Suprapubic skin (tissue), 4 donors: ENCODE measurements around the gene ATPAF1. TPM values are rescaled to one million over a fixed set of nuclear protein-coding genes. Genes with fewer than 3 reads are reported as not detected.
"Not testable (repeated sequence)": the region's sequence is repeated elsewhere in the genome, so short reads cannot be mapped to it uniquely, and the experiment has no call there.

Source experiments
- DNase-seq, 2 donors: peaks; one replicate each; pipeline ENCODE4 v3.0.0-alpha.2; 2019; ENCODE audit warnings: low spot score in 2 of 2
- H3K27ac ChIP-seq: fragments of 200-600 bp; sonication (generic); one replicate; pipeline ENCODE4 v1.5.1; 2019
- H3K27me3 ChIP-seq: fragments of 200-600 bp; sonication (generic); one replicate; pipeline ENCODE4 v1.5.1; 2019
- H3K36me3 ChIP-seq: fragments of 200-600 bp; sonication (generic); one replicate; pipeline ENCODE4 v1.5.1; 2019
- H3K4me1 ChIP-seq: fragments of 200-600 bp; sonication (generic); one replicate; pipeline ENCODE4 v1.5.1; 2019
- H3K4me3 ChIP-seq: fragments of 200-600 bp; sonication (generic); one replicate; pipeline ENCODE4 v1.5.1; 2019; ENCODE audit warnings: mild to moderate bottlenecking
- H3K9me3 ChIP-seq: fragments of 200-600 bp; sonication (generic); one replicate; pipeline ENCODE4 v1.5.1; 2019
- CTCF ChIP-seq, 2 donors: fragments of 200-600 bp in 1 of 2; fragments of 450-650 bp in 1 of 2; sonication (generic) in 1 of 2; IDR thresholded peaks; one replicate each; pipeline ENCODE4 v1.5.1; 2016 to 2019; ENCODE audit warnings: antibody characterized with exemption in 2 of 2, mild to moderate bottlenecking in 1 of 2, moderate library complexity in 1 of 2
- EP300 ChIP-seq: sonication (generic); formaldehyde crosslinking; IDR thresholded peaks from one replicate; pipeline ENCODE4 v1.6.1; 2017; ENCODE audit warnings: antibody characterized with exemption
- POLR2A ChIP-seq, 2 donors: fragments of 450-650 bp; IDR thresholded peaks; one replicate each; pipeline ENCODE4 v1.6.1; 2017; ENCODE audit warnings: antibody characterized with exemption in 2 of 2, mild to moderate bottlenecking in 2 of 2, moderate library complexity in 2 of 2
- POLR2AphosphoS5 ChIP-seq, 3 donors: sonication (generic); formaldehyde crosslinking; IDR thresholded peaks; one replicate each; pipeline ENCODE4 v1.6.1; 2017; ENCODE audit warnings: antibody characterized with exemption in 3 of 3
- WGBS: methylation state at CpG from one replicate; pipeline ENCODE4 v1.1.5; 2018; 5-methylcytosine and 5-hydroxymethylcytosine counted together
- total RNA-seq, 4 donors: library from RNA; depleted of rRNA; stranded (reverse); fragments of >200 nt; gene quantifications; one replicate each; pipeline ENCODE4 v1.1.0, GENCODE V29; 2016

ATPAF1 gene
- total RNA-seq, 4 donors from 2014 or later = 29.0 to 43.6 (median 30.9) TPM

GRCh38 chr1:46659307-46659870 is 8.8 kb downstream of the ATPAF1 start:
- Histone ChIP-seq H3K27me3 (no peaks in the 10 kb centered on the region), H3K9me3 (no peaks in the 10 kb centered on the region), H3K36me3 (peaks cover 50% of the 10 kb centered on the region), H3K4me1 (no peaks in the 10 kb centered on the region), H3K27ac (no peak overlapping the region), H3K4me3 (no peak overlapping the region)
- DNase-seq = no peak
- no peak for TF ChIP-seq POLR2AphosphoS5 (IDR thresholded peaks at IDR 0.05)
- TF ChIP-seq CTCF (IDR thresholded peaks at IDR 0.05) = no peak
- 64% methylated on average over 2 of the region's 2 CpGs for WGBS

GRCh38 chr1:46657775-46658174 is 10.4 kb downstream of the ATPAF1 start:
- Histone ChIP-seq H3K27ac (no peak overlapping the region), H3K9me3 (no peaks in the 10 kb centered on the region), H3K4me3 (no peak overlapping the region), H3K27me3 (no peaks in the 10 kb centered on the region), H3K36me3 (peaks cover 44% of the 10 kb centered on the region), H3K4me1 (no peaks in the 10 kb centered on the region)
- no peak for DNase-seq
- WGBS = 86% methylated on average over 1 of the region's 1 CpG
- TF ChIP-seq POLR2A (IDR thresholded peaks at IDR 0.05) (no peak), POLR2AphosphoS5 (IDR thresholded peaks at IDR 0.05) (no peak), EP300 (no peak), CTCF (IDR thresholded peaks at IDR 0.05) (no peak)

GRCh38 chr1:46656643-46657042 is 11.5 kb downstream of the ATPAF1 start:
- DNase-seq = no peak

GRCh38 chr1:46655848-46656247 is 12.3 kb downstream of the ATPAF1 start:
- H3K36me3 ChIP-seq = peaks cover 45% of the 10 kb centered on the region
- H3K4me3 ChIP-seq = no peak overlapping the region
- DNase-seq = no peak
- H3K4me1 ChIP-seq = no peaks in the 10 kb centered on the region
- no peaks in the 10 kb centered on the region for H3K9me3 ChIP-seq
- TF ChIP-seq POLR2A (IDR thresholded peaks at IDR 0.05) = no peak
- no peak for TF ChIP-seq EP300
- TF ChIP-seq POLR2AphosphoS5 (IDR thresholded peaks at IDR 0.05) = no peak
- TF ChIP-seq CTCF (IDR thresholded peaks at IDR 0.05) = no peak
- no peaks in the 10 kb centered on the region for H3K27me3 ChIP-seq
- H3K27ac ChIP-seq = no peak overlapping the region

More at GRCh38 chr1:46656643-46657042, 11.5 kb downstream of the ATPAF1 start:
- Histone ChIP-seq H3K36me3 (peaks cover 45% of the 10 kb centered on the region), H3K9me3 (no peaks in the 10 kb centered on the region), H3K27ac (no peak overlapping the region), H3K4me1 (no peaks in the 10 kb centered on the region), H3K4me3 (no peak overlapping the region), H3K27me3 (no peaks in the 10 kb centered on the region)
- 56% methylated on average over 2 of the region's 2 CpGs for WGBS
- no peak for TF ChIP-seq EP300
- no peak for TF ChIP-seq POLR2AphosphoS5 (IDR thresholded peaks at IDR 0.05)
- TF ChIP-seq CTCF (IDR thresholded peaks at IDR 0.05) = no peak
- no peak for TF ChIP-seq POLR2A (IDR thresholded peaks at IDR 0.05)

- H3K27ac ChIP-seq, H3K9me3 ChIP-seq, H3K4me1 ChIP-seq, H3K27me3 ChIP-seq, DNase-seq, H3K4me3 ChIP-seq: not testable (repeated sequence)
- peaks cover 55% of the 10 kb centered on the region for H3K36me3 ChIP-seq
- WGBS = 100% methylated on average over 2 of the region's 2 CpGs
Observed at GRCh38 chr1:46654698-46655097, 13.5 kb downstream of the ATPAF1 start.

GRCh38 chr1:46654012-46654411 is 14.2 kb downstream of the ATPAF1 start:
- Histone ChIP-seq H3K4me1 (no peaks in the 10 kb centered on the region), H3K9me3 (no peaks in the 10 kb centered on the region), H3K27ac (no peak overlapping the region), H3K27me3 (no peaks in the 10 kb centered on the region), H3K4me3 (no peak overlapping the region), H3K36me3 (peaks cover 62% of the 10 kb centered on the region)
- 82% methylated on average over 1 of the region's 1 CpG for WGBS
- no peak for DNase-seq
- TF ChIP-seq POLR2A (IDR thresholded peaks at IDR 0.05) (no peak), EP300 (no peak), CTCF (IDR thresholded peaks at IDR 0.05) (no peak), POLR2AphosphoS5 (IDR thresholded peaks at IDR 0.05) (no peak)
